ENCODE measurements around the gene SPATS2L.

Gene SPATS2L

GRCh38 chr2:200379481-200380090 lies 73.1 kb downstream of the SPATS2L start:
- DNase-seq: no peak

GRCh38 chr2:200380091-200380561 lies 73.6 kb downstream of the SPATS2L start:
- no peak for DNase-seq

- DNase-seq: no peak
Observed at GRCh38 chr2:200380833-200381542, 74.5 kb downstream of the SPATS2L start.

GRCh38 chr2:200382874-200383273 lies 76.4 kb downstream of the SPATS2L start:
- no peak for DNase-seq

GRCh38 chr2:200383380-200384110 lies 77.1 kb downstream of the SPATS2L start:
- DNase-seq: no peak

- no peak for DNase-seq
Observed at GRCh38 chr2:200385063-200385635, 78.7 kb downstream of the SPATS2L start.

- DNase-seq: no peak
Observed at GRCh38 chr2:200393191-200393590, 86.7 kb downstream of the SPATS2L start.

- DNase-seq: no peak
Observed at GRCh38 chr2:200394045-200394444, 87.6 kb downstream of the SPATS2L start.

- no peak for DNase-seq
Observed at GRCh38 chr2:200396781-200397242, 90.3 kb downstream of the SPATS2L start.

GRCh38 chr2:200397785-200398184 lies 91.3 kb downstream of the SPATS2L start:
- no peak for DNase-seq

GRCh38 chr2:200399046-200399445 lies 92.6 kb downstream of the SPATS2L start:
- DNase-seq: no peak

- no peak for DNase-seq
Observed at GRCh38 chr2:200399636-200400035, 93.1 kb downstream of the SPATS2L start.

- no peak for DNase-seq
Observed at GRCh38 chr2:200403814-200404213, 97.3 kb downstream of the SPATS2L start.

GRCh38 chr2:200404615-200405014 lies 98.1 kb downstream of the SPATS2L start:
- DNase-seq: no peak

GRCh38 chr2:200405599-200406298 lies 99.3 kb downstream of the SPATS2L start:
- DNase-seq: peak; percentile 2

- no peak for DNase-seq
Observed at GRCh38 chr2:200406379-200406778, 99.9 kb downstream of the SPATS2L start.

- DNase-seq: no peak
Observed at GRCh38 chr2:200408428-200409316, 102.2 kb downstream of the SPATS2L start.

GRCh38 chr2:200411831-200412230 lies 105.3 kb downstream of the SPATS2L start:
- no peak for DNase-seq

- DNase-seq: no peak
Observed at GRCh38 chr2:200414367-200414766, 107.9 kb downstream of the SPATS2L start.

GRCh38 chr2:200415455-200415854 lies 109.0 kb downstream of the SPATS2L start:
- DNase-seq: no peak

GRCh38 chr2:200416878-200417277 lies 110.4 kb downstream of the SPATS2L start:
- no peak for DNase-seq

- DNase-seq: no peak
Observed at GRCh38 chr2:200417366-200417765, 110.9 kb downstream of the SPATS2L start.

Data from GOT3 (cell line).